Urothelium cell line (cell line): ENCODE data around the gene TEX12.
"Not testable (repeated sequence)": the region's sequence is repeated elsewhere in the genome, so short reads cannot be mapped to it uniquely, and the experiment has no call there.

Experiments
- DNase-seq: peaks from one replicate; pipeline ENCODE4 v3.0.0; 2011; ENCODE audit warnings: low spot score, mixed read lengths
- FAIRE-seq: peaks from 2 replicates; lab custom pipeline; 2011; peaks lifted over from hg19 to GRCh38; lab: Jason Lieb, UNC

Gene TEX12

DNA sequence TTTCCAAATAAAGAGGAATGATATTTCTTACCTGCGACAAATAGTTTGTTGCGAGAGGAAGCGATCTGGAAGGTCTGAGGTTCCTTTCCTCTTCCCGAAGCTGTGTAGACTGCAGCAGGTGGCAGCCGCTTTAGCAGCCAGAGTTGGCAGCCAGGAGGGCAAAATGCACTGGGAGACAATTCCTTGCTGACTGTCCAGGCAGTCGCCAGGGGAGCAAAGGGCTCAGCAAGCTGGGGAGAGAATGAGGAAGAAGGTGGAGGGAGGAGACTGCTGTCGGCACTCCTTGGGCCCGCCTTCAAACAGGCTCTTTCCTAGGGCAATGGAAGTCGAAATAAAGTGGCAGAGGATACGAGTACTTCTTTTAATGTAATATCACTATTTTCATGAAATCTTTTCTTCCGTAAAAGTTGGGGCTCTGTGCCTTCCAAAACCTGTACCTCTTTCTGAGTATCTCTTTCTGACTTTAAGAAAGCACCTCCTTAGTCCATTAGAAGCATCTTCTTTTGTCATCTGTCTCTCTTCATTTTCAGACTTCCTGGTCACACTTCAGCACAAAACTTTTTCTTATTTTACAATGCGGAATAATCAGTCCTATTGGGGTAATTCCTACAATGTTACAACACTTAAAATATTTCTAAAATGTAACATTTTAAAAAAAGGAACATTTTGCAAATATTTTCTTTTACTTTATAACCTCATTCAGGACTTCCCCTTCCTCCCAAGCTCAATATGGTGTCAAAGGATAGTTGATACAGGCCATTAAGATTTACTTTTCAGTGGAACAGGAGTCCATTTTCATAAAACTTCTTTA, 3.1 kb upstream of the TEX12 start, which contains the start of gene IL18:
Gene IL18, minus strand, starts transcription at position 220 of the 811 bp plus-strand sequence. CDS start 9,041 bp downstream, outside the sequence.
- FAIRE-seq, result peak; percentile 94

DNA sequence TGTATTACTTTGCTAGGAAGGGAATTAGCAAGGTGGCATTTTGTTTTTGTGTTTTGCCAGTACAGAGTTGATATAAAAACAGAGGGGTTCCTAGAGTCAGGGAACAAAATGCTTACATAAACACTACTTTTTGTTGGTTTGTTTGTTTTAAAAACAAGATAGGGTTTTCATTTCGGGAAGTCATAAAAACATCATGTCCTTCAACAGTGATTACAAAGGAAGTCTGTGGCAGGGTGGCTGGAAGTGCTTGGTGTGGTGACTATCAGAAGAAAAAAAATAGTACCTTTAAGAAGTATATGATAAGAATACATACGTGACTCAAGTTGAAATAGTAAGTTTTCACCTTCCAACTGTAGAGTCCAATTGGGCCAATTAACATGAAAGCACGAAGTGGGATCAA, 2.1 kb upstream of the TEX12 start:
- no peak for FAIRE-seq

More for the DNA sequence above, 3.1 kb upstream of the TEX12 start, which contains the start of gene IL18:
- peak; percentile 94 for DNase-seq

DNA sequence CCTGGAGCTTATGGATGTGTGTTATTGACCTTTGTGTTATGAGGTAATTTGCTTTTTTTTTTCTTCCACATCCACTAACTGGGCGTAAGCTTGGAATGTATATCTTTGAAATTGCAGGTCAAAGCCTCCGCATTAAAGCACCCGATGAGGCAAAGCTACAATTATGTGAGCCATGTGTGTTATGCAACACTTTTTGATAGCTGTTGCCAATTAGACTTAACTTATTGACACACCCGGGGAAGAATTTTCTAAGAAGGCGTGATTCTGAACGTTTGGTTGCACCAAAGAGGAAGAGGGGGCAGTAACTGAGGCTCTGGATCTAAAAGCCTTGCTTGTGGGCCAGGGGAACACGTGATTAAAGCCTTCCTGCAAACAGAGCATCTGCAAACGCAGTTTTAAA, 610 bp upstream of the TEX12 start:
- no peak for FAIRE-seq

More for the DNA sequence above, 2.1 kb upstream of the TEX12 start:
- DNase-seq, result no peak

DNA sequence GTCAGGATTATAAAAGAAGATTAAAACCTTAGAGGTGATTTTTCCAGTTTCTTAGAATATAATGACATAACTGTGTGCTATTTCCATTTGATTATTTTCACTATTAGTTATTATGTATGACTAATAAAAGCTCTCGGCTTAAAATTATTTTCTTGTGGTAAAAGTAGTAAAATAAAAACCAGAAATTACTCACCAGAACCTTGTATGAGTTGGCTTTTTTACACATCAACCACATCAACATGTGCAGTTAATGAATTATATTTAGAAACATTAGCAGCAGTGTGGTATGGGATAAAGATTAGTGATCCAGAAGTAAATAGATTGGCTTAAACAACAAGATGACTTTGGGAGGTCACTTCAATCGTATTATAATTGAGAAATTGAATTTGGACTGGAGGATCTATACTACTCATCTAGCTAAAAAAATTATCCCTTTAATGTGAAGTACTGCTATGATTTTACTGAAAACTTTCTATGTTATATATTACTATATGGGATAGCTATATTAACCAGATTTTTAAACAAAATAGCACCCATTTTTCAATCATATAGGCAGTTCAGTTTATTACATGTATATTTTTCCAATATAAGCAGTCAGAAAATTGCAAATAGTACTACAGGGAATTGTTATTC, 5.3 kb downstream of the TEX12 start:
- FAIRE-seq, result no peak
- no peak for DNase-seq

More for the DNA sequence above, 610 bp upstream of the TEX12 start:
- DNase-seq, result peak; percentile 33

DNA sequence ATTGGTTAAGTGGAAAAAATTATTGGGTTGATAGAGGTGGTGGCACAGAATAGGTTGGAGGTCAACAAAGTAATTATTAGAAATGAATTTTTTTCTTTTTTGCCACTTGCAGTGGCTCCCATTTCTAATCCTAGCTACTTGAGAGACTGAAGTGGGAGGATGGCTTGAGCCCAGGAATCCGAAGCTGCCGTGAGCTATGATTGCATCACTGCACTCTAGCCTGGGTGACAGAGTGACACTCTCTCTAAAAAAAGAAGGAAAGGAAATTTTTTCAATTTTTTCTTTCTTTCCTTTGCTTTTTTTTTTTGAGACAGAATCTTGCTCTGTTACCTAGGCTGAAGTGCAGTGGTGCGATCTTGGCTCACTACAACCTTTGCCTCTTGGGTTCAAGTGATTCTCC, 6.0 kb downstream of the TEX12 start:
- FAIRE-seq (no peak), DNase-seq (no peak)

DNA sequence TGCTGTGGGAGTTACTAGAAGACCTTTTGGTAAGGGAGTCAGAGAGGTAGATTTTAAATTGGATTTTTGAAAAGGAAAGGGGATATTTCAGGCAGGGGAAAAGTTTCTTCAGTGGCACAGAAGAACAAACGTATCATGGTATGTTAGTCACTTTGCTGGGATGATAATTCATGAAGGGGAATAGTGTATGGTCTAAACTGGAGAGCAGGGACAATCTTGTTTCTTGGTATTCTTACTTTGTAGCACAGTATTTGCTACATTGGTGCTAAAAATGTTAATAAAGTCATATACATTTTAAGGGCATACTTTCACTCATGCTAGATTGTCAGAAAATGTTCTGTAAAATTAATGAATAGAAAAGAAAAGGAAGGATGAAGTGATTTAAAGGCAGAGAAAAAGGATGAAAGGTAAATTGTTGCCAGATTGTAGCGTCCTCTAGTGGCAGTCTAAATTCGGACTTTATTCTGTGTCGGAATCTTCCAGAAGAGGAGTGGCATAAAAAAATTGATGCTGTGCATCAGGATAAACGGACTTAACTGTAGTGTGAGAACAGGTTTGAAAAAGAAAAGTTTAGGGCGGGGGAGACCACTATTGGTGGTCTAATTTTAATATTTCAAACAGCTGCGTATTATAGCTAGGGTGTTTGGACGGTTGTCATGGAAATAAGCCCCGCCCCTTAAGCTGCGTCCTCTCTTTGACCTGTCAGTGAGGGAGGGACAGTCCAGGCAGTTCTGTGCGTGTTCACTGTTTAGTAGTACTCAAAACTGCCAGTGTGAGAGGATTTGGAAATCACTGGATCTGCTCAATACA, 7.8 kb downstream of the TEX12 start, which contains the start of gene BCO2:
Gene BCO2, plus strand, starts transcription at position 724 of the 810 bp plus-strand sequence. CDS start 90 bp downstream, outside the sequence.
- peak; percentile 75 for FAIRE-seq
- peak; percentile 83 for DNase-seq

DNA sequence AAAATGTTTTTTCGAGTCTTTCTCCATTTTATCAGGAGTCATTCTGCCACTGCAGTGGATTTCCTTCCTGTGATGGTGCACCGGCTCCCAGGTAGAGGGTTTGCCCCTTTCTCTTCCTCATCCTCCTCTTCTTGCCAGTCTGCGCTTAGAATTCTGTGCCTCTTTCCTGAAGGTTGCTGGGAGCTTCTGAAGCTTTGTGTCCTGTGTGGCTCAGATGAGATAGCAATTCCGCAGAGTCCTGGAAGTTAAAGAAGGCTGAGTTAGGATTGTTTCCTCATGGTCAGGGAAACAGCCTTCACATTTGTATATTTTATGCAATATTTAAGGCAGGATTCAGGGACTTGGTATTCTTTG, 8.4 kb downstream of the TEX12 start:
- FAIRE-seq, result no peak
- DNase-seq, result no peak

DNA sequence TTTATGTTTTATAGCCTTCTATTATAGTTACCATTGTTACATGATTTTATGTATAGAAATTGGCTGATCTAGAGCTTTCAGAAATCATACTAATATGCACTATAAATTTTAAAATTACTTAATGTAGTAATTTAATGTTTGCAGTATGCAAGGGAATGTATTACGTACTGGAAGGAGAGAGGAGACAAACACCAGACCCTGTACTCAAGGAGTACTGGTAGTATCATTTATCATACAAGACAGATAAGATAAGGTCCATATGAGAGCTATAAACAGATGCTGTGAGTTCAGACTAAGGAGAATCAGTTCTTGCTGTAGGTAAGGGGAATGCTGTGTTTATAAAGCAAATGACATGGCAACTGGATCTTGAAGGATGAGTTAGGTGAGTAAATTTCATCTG, 8.9 kb downstream of the TEX12 start:
- DNase-seq, result no peak
- no peak for FAIRE-seq

DNA sequence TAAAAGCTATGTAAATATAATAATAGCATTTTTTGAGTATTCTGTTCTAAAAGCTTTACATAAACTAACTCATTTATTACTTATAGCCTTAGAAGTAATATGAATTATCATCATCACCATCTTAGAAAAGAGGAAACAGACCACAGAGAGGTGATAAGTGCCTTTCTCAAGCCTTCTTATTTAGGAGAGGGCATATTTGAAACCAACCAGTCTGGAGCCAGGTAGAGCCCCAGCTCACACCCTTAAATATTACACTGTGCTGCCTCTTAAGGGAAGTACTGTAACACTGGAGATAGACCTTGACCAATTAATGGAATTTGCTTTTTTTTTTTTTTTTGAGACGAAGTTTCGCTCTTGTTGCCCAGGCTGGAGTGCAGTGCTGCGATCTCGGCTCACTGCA, 10.4 kb downstream of the TEX12 start:
- DNase-seq, result no peak
- FAIRE-seq, result no peak

DNA sequence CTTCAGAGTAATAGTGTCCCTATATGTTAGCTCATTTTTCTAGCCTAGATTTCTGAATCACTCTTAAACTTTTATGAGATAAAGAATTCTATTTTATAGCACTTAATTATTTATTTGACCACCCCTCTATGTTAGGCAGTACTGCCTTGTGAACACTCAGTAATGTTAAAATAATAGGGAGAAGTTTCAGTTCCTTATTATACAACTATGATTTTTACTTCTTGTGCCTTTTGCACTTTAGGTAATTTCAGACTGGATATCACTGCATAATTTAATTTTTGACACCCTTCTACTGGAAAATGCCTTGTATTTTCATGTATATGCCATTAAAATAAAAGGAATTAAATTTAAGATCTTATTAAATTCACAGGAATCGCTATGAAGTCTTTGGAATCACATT, 11.3 kb downstream of the TEX12 start:
- no peak for FAIRE-seq
- DNase-seq, result no peak

DNA sequence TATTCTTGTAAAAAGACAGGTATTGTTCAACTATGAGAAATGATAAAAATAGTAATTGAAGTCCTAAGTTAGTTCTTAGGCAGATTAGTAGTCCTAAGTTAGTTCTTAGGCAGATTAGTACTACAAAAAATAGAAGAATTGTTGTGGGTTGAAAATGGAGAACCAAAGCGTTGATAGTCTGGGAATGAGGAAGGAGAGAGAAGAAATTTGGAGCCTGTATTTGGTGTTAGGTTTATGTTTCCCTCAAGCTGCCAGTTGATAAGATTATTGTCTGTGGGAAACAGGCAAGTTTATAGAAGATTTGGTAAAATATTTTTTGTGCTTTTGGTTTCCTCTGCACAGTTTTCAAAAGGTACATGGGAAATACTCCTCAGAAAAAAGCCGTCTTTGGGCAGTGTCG, 11.8 kb downstream of the TEX12 start:
- DNase-seq, result no peak
- FAIRE-seq, result no peak

DNA sequence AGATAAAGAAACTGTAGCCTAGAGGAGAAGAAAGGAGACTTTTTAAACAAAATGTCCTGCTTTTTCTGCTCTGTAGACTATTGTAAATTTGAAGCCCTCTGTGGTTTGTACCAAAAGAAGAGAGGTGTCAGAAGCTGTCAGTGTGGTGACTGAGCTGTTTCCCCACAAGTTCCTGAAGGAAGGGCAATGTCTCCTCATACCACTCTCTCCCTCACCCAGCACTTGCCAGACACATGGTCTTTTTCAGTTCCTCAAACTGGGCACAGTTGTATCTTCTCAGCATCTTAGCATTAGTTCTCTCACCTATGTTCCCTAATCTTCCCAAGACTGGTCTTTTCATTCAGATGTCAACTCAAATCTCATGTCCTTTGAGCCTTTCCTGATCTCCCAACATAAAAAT, 12.4 kb downstream of the TEX12 start:
- no peak for FAIRE-seq
- DNase-seq, result no peak

DNA sequence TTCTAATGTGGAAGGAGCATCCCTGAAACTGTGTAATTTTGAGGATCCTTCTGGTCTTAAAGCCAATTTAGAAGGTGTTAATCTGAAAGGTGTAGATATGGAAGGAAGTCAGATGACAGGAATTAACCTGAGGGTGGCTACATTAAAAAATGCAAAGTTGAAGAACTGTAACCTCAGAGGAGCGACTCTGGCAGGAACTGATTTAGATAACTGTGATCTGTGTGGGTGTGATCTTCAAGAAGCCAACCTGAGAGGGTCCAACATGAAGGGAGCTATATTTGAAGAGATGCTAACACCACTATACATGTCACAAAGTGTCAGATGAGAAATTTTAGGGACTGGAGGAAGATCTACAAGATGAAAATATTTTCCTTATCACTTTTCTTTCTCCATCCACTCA, 15.7 kb downstream of the TEX12 start:
- DNase-seq (no peak), FAIRE-seq (no peak)

DNA sequence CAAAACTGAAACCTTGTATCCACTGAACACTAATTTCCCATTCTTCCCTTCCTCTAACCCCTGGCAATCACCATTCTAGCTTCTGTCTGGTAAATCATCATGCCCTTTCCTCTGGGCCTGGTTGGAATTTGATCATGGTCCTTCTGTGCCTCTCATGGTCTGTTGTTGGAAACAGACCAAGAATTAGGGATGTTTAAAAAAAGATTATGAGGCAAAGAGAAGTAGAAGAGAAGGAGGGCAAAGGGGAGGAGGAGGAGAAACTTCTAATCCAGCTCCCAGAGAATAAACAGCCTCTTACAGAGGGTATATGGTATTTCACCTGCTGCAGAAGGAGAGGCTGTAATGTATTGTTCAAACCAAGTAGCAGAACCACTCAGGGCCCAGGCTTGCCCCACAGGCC, 18.7 kb downstream of the TEX12 start:
- DNase-seq (no peak), FAIRE-seq (no peak)

DNA sequence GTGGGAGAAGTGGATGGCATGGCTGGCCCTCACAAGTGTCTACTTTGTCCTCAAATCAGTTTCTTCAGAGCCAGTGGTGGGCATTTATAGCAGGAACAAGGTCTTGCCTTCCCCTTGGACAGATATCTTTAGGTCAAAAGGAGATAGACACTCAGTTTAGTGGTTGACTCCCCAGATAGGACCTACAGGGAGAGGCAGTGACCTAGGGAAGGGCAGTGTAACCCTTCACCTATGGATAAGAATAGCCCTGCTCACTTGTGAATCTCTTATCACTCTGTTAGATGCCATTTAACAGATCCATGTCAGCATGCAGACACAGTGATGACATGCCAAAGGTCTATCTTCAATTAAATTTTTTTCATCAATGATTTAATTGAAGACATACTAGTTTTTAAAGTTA, 19.1 kb downstream of the TEX12 start:
- DNase-seq (no peak), FAIRE-seq (no peak)

DNA sequence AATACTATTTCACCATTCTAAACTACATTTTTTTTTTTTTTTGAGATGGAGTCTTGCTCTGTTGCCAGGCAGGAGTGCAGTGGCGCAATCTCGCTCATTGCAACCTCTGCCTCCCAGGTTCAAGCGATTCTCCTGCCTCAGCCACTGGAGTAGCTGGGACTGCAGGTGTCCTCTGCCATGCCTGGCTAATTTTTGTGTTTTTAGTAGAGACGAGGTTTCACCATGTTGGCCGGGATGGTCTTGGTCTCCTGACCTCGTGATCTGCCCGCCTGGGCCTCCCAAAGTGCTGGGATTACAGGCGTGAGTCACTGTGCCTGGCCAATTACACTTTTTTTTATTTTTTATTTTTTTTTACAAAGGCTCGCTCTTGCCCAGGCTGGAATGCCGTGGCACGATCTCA, 27.9 kb downstream of the TEX12 start:
- not testable (repeated sequence) for DNase-seq, FAIRE-seq

DNA sequence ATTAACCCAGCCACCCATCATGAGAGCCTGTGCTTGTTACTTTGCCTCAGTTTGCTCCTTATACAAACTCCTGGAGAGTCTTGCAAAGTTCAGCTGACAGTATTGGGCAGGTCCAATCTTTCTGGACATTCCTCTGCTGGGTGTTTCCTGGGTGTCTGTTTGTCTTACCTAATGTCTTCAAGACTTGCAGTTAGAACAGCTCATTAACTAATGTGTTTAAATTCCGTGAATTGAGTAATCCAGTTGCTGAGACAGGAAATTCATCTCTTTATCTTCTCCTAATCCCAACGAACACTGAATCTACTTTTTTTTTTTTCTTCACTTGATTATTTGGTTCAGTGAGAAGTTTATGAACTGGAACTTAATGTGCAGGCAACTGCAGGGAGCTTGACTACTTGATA, 28.8 kb downstream of the TEX12 start:
- no peak for DNase-seq
- no peak for FAIRE-seq

DNA sequence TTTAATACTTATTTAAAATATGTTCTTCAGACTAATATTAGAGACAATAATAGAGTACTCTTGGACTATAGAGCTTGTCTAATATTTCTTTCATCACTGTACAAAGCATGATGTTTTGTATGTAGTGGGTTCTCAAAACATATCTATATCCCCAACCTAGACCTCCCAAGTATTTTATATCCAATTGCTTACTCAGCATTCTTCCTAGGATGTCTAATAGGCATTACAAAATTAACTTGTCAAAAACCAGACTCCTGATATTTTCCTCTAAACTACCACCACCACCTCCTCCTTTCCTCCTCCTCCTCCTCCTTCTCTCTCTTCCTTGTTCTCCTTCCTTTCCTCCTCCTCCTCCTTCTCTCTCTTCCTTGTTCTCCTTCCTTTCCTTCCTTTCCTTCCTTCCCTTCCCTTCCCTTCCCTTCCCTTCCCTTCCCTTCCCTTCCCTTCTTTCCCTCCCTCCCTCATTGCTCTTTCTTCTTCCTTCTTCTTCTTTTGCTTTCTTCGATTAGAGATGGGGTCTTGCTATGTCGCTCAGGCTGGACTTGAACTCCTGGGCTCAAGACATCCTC, 29.4 kb downstream of the TEX12 start:
- FAIRE-seq (no peak), DNase-seq (no peak)

DNA sequence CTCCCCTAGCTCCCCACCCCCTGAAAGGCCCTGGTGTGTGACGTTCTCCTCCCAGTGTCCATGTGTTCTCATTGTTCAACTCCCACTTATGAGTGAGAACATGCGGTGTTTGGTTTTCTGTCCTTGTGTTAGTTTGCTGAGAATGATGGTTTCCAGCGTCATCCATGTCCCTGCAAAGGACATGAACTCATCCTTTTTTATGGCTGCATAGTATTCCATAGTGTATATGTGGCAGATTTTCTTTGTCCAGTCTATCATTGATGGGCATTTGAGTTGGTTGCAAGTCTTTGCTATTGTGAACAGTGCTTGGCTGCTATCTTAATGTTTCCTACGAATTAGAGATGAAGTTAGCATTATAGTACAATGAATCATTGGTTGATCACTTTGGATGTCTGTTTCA, 31.9 kb downstream of the TEX12 start:
- not testable (repeated sequence) for DNase-seq, FAIRE-seq

DNA sequence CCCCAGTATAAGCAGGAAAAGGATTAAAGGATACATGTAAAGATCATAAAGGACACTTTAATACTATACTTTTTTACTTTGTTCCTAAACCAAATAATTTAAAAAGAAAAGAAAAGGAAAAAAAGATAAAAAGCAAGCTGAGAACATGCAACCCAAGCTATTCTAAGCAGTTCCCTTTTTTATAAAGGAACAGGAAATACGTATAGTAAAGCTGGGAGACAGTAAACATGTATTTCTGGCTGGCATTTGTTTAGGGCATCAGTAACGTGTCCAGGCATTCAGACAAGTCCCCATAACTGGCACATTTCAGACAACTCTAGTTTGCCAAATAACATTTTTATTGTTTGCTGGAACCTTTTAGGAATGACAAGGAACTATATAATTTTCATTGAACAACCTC, 33.1 kb downstream of the TEX12 start:
- DNase-seq, result no peak

DNA sequence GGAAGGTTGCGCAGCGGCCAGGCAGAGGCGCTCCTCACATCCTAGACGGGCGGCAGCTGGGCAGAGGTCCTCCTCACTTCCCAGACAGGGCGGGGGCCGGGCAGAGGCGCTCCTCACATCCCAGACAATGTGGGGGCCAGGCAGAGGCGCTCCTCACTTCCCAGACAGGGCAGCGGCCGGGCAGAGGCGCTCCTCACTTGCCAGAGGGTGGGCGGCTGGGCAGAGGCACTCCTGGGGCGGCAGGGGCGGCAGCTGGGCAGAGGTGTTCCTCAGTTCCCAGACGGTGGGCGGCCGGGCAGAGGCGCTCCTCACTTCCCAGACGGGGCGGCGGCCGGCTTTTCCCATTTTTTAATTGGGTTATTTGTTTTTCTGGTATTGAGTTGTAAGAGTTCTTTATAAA, 38.9 kb downstream of the TEX12 start:
- FAIRE-seq (no peak), DNase-seq (no peak)

More for the DNA sequence above, 33.1 kb downstream of the TEX12 start:
- FAIRE-seq, result no peak
